Activated T-cell treated with anti-CD3 and anti-CD28 coated beads, Interleukin-2, amount 50 U/mL, for 72 hours (primary cell): ENCODE measurements around the gene OR51A4. TPM values are rescaled to one million over a fixed set of nuclear protein-coding genes. Genes with fewer than 3 reads are reported as not detected.

ENCODE experiments used
- ATAC-seq, 2 donors: fragments of 150-1000 bp; cut with Tn5 transposase; replicated peaks in 1 of 2; 2 replicates each; pipeline ENCODE4 v1.10.0; 2021; ENCODE audit warnings: moderate library complexity in 2 of 2, mild to moderate bottlenecking in 1 of 2
- DNase-seq, 2 donors: peaks; one replicate each; pipeline ENCODE4 v3.0.0; 2021 to 2022; ENCODE audit warnings: mixed read lengths in 1 of 2
- H3K27ac Mint-ChIP-seq: one replicate; pipeline ENCODE4 v1.8.0; 2022; ENCODE audit warnings: mild to moderate bottlenecking, moderate library complexity, mixed read lengths
- H3K27me3 Mint-ChIP-seq: one replicate; pipeline ENCODE4 v1.8.0; 2022; ENCODE audit warnings: low read depth, mixed read lengths
- H3K36me3 Mint-ChIP-seq, 2 donors: one replicate each; pipeline ENCODE4 v1.8.0; 2022; ENCODE audit warnings: mixed read lengths in 2 of 2, mild to moderate bottlenecking in 1 of 2; ENCODE audit not compliant: insufficient read depth in 2 of 2
- H3K4me1 Mint-ChIP-seq: one replicate; pipeline ENCODE4 v1.8.0; 2022; ENCODE audit warnings: low read depth, mixed read lengths
- H3K4me3 Mint-ChIP-seq, 2 donors: one replicate each; pipeline ENCODE4 v1.8.0; 2022; ENCODE audit warnings: mild to moderate bottlenecking in 2 of 2, mixed read lengths in 2 of 2, moderate library complexity in 2 of 2
- H3K9me3 Mint-ChIP-seq, 2 donors: one replicate each; pipeline ENCODE4 v1.8.0; 2022; ENCODE audit warnings: mixed read lengths in 2 of 2
- total RNA-seq, 2 donors: library from RNA; stranded (reverse); gene quantifications; one replicate each; pipeline ENCODE4 v1.2.3, GENCODE V29; 2022

OR51A4 gene
- total RNA-seq, 2 donors from 2014 or later = not detected

- no peak within 1 kb of the TSS for H3K27ac Mint-ChIP-seq
- peaks cover 0 to 2% of the 10 kb centered on the region in 2 donors for H3K9me3 Mint-ChIP-seq
- DNase-seq (no peak), ATAC-seq (no peak)
- peaks cover 9% of the 10 kb centered on the region for H3K27me3 Mint-ChIP-seq
- no peaks in the 10 kb centered on the region for H3K36me3 Mint-ChIP-seq
- H3K4me1 Mint-ChIP-seq = no peaks in the 10 kb centered on the region
- H3K4me3 Mint-ChIP-seq = no peak within 1 kb of the TSS
These were observed 23.2 kb downstream of the OR51A4 start, which contains the start of gene OR51G1 for GRCh38 chr11:4924239-4924638. Gene OR51G1, minus strand, starts transcription at chr11:4924339. Its CDS starts 0 bp downstream, at chr11:4924339.

DNA sequence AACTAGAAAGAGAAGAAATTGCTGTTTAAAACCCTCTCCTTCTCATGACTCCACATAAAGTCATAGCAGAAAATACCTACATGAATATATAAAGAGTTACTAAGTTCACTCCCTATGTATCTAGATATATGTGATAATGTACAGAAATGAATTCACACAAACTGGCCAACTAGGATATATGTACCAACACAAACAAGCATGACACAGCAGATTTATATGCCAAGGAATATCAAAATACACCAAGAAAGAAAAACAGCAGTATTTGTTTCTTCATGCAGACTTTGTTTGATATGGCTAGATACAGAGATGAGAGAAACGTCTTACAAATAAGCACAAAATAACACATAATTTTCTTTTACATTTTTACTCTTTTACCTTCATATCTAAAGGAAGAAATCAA lies 25.1 kb downstream of the OR51A4 start:
- no peak for DNase-seq
- Mint-ChIP-seq H3K4me1 (no peaks in the 10 kb centered on the region), H3K27me3 (peaks cover 9% of the 10 kb centered on the region), H3K4me3 (no peak overlapping the region), H3K36me3 (no peaks in the 10 kb centered on the region), H3K9me3 (peaks cover 0 to 2% of the 10 kb centered on the region in 2 donors), H3K27ac (no peak overlapping the region)
- ATAC-seq = no peak

- peaks cover 0 to 2% of the 10 kb centered on the region in 2 donors for H3K9me3 Mint-ChIP-seq
- DNase-seq (no peak), ATAC-seq (no peak)
- no peaks in the 10 kb centered on the region for H3K36me3 Mint-ChIP-seq
- peaks cover 9% of the 10 kb centered on the region for H3K27me3 Mint-ChIP-seq
- H3K27ac Mint-ChIP-seq = no peak overlapping the region
- H3K4me3 Mint-ChIP-seq = no peak overlapping the region
- H3K4me1 Mint-ChIP-seq = no peaks in the 10 kb centered on the region
These were observed 25.6 kb downstream of the OR51A4 start for GRCh38 chr11:4921796-4922195.

GRCh38 chr11:4919250-4919649 lies 28.2 kb downstream of the OR51A4 start, which contains the start of gene OR51G2:
Gene OR51G2, minus strand, starts transcription at chr11:4919350. Its CDS starts 3,687 bp downstream, at chr11:4915663.
- no peak for DNase-seq
- Mint-ChIP-seq H3K4me3 (no peak within 1 kb of the TSS), H3K27ac (no peak within 1 kb of the TSS), H3K9me3 (peaks cover 0 to 2% of the 10 kb centered on the region in 2 donors), H3K4me1 (no peaks in the 10 kb centered on the region), H3K27me3 (peaks cover 9% of the 10 kb centered on the region), H3K36me3 (no peaks in the 10 kb centered on the region)
- ATAC-seq = no peak

DNA sequence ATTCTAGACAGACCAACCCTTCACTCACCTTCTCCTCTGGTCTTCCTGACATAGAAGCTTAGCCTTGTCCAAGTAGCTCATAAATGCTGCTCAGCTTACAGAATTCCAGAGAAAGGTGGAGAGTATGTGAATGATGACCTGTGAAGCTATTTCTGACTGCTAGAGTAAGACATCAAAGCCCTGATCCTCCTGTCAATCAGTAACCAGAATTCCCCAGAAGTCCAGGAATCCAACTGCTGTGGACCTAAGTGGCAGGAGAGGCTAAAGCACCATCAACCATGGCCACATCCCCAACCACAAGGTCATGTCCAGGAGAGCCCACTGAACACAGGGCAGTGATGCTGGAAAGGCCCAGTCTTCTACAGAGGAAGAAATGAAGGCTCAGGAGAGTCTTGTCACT lies 30.8 kb downstream of the OR51A4 start:
- ATAC-seq (no peak), DNase-seq (no peak)
- Mint-ChIP-seq H3K9me3 (no peaks in the 10 kb centered on the region), H3K4me3 (no peak overlapping the region), H3K4me1 (no peaks in the 10 kb centered on the region), H3K36me3 (no peaks in the 10 kb centered on the region), H3K27me3 (no peaks in the 10 kb centered on the region), H3K27ac (no peak overlapping the region)

DNA sequence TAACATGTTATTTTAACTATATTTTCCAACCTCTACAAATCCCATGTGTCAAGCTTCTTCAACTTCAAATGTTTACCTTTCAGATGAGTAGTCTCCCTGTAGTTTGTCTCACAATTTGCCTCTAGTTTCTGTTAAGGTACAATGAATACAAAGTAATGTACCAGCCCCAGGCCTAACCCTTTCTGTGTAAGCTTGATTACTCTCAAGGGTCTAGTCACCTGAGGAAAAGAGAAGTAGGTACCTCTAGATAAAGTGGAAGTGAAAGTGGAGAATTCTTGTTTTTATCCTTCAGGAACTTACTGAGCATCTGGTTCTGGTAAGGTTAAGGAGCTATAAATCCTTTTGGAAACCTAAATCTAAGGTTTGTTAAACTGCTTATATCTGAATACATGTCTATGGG lies 43.9 kb downstream of the OR51A4 start, which contains the start of gene OR51A7:
TSS of gene OR51A7 (plus strand) at position 300 of the 400 bp plus-strand sequence. CDS start 3,587 bp downstream, outside the sequence.
- DNase-seq = no peak
- no peaks in the 10 kb centered on the region for H3K4me1 Mint-ChIP-seq
- H3K36me3 Mint-ChIP-seq = no peaks in the 10 kb centered on the region
- H3K9me3 Mint-ChIP-seq = peaks cover 0 to 2% of the 10 kb centered on the region in 2 donors
- no peaks in the 10 kb centered on the region for H3K27me3 Mint-ChIP-seq
- peak within 1 kb of the TSS; percentile 20 for H3K27ac Mint-ChIP-seq
- no peak within 1 kb of the TSS for H3K4me3 Mint-ChIP-seq
- ATAC-seq = no peak

Other genes with a start within 250 kb of the OR51A4 start
- gene OR51E2, start 249.8 kb downstream of the OR51A4 start, total RNA-seq = not detected
- not detected for gene MMP26, start 242.8 kb downstream of the OR51A4 start, total RNA-seq
- not detected for gene OR51F1, start 177.7 kb downstream of the OR51A4 start, total RNA-seq
- gene OR52R1, start 143.2 kb downstream of the OR51A4 start, total RNA-seq = not detected
- not detected for gene OR51F2, start 126.3 kb downstream of the OR51A4 start, total RNA-seq
- not detected for gene OR51S1, start 98.4 kb downstream of the OR51A4 start, total RNA-seq
- gene OR51T1, start 65.7 kb downstream of the OR51A4 start, total RNA-seq = not detected
- not detected for gene OR51A7, start 43.8 kb downstream of the OR51A4 start, total RNA-seq
- not detected for gene OR51G2, start 28.3 kb downstream of the OR51A4 start, total RNA-seq
- not detected for gene OR51G1, start 23.3 kb downstream of the OR51A4 start, total RNA-seq
- gene OR51A2, start 8.1 kb upstream of the OR51A4 start, total RNA-seq = not detected
- not detected for gene OR51L1, start 47.2 kb upstream of the OR51A4 start, total RNA-seq
- not detected for gene OR52J3, start 98.9 kb upstream of the OR51A4 start, total RNA-seq
- gene OR52E2, start 112.0 kb upstream of the OR51A4 start, total RNA-seq = not detected
- gene OR52E1, start 122.0 kb upstream of the OR51A4 start, total RNA-seq = not detected
- gene OR52A5, start 190.8 kb upstream of the OR51A4 start, total RNA-seq = not detected
- gene OR52A1, start 207.2 kb upstream of the OR51A4 start, total RNA-seq = not detected